Transverse colon (tissue), 4 donors: Measurements from ENCODE around the gene SURF6. TPM values are rescaled to one million over a fixed set of nuclear protein-coding genes. Genes with fewer than 3 reads are reported as not detected.

Experiments
- DNase-seq: peaks from one replicate; pipeline ENCODE4 v3.0.0-alpha.2; 2019
- H3K27ac ChIP-seq, 4 donors: fragments of 200-600 bp; sonication (generic); 2 replicates each; pipeline ENCODE4 v1.5.1; 2016 to 2018; ENCODE audit warnings: inconsistent platforms in 4 of 4
- H3K27me3 ChIP-seq: fragments of 200-600 bp; sonication (generic); 2 replicates; pipeline ENCODE4 v1.5.1; 2017; ENCODE audit warnings: inconsistent platforms
- H3K36me3 ChIP-seq, 4 donors: fragments of 200-600 bp; sonication (generic); 2 replicates each; pipeline ENCODE4 v1.5.1; 2017 to 2019; ENCODE audit warnings: inconsistent platforms in 4 of 4
- H3K4me1 ChIP-seq, 4 donors: fragments of 200-600 bp; sonication (generic); 2 replicates each; pipeline ENCODE4 v1.5.1; 2017 to 2020; ENCODE audit warnings: inconsistent platforms in 4 of 4
- H3K4me3 ChIP-seq, 4 donors: fragments of 200-600 bp; sonication (generic); 1 replicate in 1 of 4; 2 replicates in 3 of 4; pipeline versions ENCODE4 v1.5.1 to v1.6.1; 2017 to 2019; ENCODE audit warnings: inconsistent platforms in 4 of 4
- H3K9me3 ChIP-seq, 2 donors: fragments of 200-600 bp; sonication (generic); 2 replicates each; pipeline ENCODE4 v1.5.1; 2017 to 2019; ENCODE audit warnings: inconsistent platforms in 2 of 2
- EP300 ChIP-seq: sonication (generic); formaldehyde crosslinking; IDR thresholded peaks from one replicate; pipeline ENCODE4 v1.6.1; 2017; ENCODE audit warnings: antibody characterized with exemption, low read depth
- POLR2A ChIP-seq: fragments of 450-650 bp; IDR thresholded peaks from one replicate; pipeline ENCODE4 v1.6.1; 2016; ENCODE audit warnings: antibody characterized with exemption, mild to moderate bottlenecking, moderate library complexity
- POLR2AphosphoS5 ChIP-seq, 3 donors: sonication (generic); formaldehyde crosslinking; IDR thresholded peaks; one replicate each; pipeline ENCODE4 v1.6.1; 2016; ENCODE audit warnings: antibody characterized with exemption in 3 of 3
- WGBS, 2 donors: methylation state at CpG; one replicate each; pipeline ENCODE4 v1.1.5; 2018; ENCODE audit warnings: low coverage in 1 of 2; 5-methylcytosine and 5-hydroxymethylcytosine counted together
- in situ Hi-C, 4 donors: fragments of 200-750 bp; cut with MboI; loops; one replicate each; pipeline versions ENCODE4 v1.15.0 to v1.15.1; 2017; ENCODE audit warnings: low sequenced_read_pairs in 3 of 4, low pct_ligation_motif_present in 1 of 4, low pct_unique_long_range_greater_than_20kb in 1 of 4
- intact Hi-C: fragments of 100-400 bp; cut with DNase I; formaldehyde crosslinking; loops from one replicate; pipeline ENCODE4 v1.15.1; 2023; ENCODE audit warnings: low total_unique reads
- total RNA-seq, 4 donors: library from RNA; depleted of rRNA; stranded (reverse); fragments of >200 nt; gene quantifications; one replicate each; pipeline ENCODE4 v1.1.0, GENCODE V29; 2016
- TF ChIP-seq, protein P1 (sequence below), 5 experiments: fragments of 200-600 bp in 3 of 5; fragments of 450-650 bp in 2 of 5; sonication (generic) in 3 of 5; IDR thresholded peaks; 1 replicate in 2 of 5; 2 replicates in 3 of 5; pipeline ENCODE4 v1.5.1; 2016 to 2017; ENCODE audit warnings: antibody characterized with exemption in 5 of 5, inconsistent platforms in 3 of 5, mild to moderate bottlenecking in 2 of 5, moderate library complexity in 1 of 5

The SURF6 gene
- total RNA-seq, 4 donors from 2014 or later = 18.1 to 61.3 (median 22.5) TPM

GRCh38 chr9:133348718-133349573 lies 13.0 kb upstream of the SURF6 start:
- intact Hi-C loops (no loop called here), in situ Hi-C loops (loop anchor here in 1 of 4 donors (25.0 kb wide), 1 partner anchor 312 kb away; the partner anchor contains the start of gene GTF3C5)
- Histone ChIP-seq H3K27me3 (no peaks in the 10 kb centered on the region), H3K9me3 (no peaks in the 10 kb centered on the region), H3K27ac (peak overlapping the region; percentile 93 to 97 (median 94)), H3K4me3 (peak overlapping the region; percentile 90 to 99 (median 98)), H3K36me3 (peaks cover 0 to 35% (median 11%) of the 10 kb centered on the region in 4 donors), H3K4me1 (peaks cover 17 to 29% (median 25%) of the 10 kb centered on the region in 4 donors)
- DNase-seq = no peak
- TF ChIP-seq, protein P1, sequence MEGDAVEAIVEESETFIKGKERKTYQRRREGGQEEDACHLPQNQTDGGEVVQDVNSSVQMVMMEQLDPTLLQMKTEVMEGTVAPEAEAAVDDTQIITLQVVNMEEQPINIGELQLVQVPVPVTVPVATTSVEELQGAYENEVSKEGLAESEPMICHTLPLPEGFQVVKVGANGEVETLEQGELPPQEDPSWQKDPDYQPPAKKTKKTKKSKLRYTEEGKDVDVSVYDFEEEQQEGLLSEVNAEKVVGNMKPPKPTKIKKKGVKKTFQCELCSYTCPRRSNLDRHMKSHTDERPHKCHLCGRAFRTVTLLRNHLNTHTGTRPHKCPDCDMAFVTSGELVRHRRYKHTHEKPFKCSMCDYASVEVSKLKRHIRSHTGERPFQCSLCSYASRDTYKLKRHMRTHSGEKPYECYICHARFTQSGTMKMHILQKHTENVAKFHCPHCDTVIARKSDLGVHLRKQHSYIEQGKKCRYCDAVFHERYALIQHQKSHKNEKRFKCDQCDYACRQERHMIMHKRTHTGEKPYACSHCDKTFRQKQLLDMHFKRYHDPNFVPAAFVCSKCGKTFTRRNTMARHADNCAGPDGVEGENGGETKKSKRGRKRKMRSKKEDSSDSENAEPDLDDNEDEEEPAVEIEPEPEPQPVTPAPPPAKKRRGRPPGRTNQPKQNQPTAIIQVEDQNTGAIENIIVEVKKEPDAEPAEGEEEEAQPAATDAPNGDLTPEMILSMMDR (IDR thresholded peaks at IDR 0.05) = no peak
- WGBS, 2 donors = 17 to 28% methylated on average over 4 to 25 of the region's 25 CpGs

DNA sequence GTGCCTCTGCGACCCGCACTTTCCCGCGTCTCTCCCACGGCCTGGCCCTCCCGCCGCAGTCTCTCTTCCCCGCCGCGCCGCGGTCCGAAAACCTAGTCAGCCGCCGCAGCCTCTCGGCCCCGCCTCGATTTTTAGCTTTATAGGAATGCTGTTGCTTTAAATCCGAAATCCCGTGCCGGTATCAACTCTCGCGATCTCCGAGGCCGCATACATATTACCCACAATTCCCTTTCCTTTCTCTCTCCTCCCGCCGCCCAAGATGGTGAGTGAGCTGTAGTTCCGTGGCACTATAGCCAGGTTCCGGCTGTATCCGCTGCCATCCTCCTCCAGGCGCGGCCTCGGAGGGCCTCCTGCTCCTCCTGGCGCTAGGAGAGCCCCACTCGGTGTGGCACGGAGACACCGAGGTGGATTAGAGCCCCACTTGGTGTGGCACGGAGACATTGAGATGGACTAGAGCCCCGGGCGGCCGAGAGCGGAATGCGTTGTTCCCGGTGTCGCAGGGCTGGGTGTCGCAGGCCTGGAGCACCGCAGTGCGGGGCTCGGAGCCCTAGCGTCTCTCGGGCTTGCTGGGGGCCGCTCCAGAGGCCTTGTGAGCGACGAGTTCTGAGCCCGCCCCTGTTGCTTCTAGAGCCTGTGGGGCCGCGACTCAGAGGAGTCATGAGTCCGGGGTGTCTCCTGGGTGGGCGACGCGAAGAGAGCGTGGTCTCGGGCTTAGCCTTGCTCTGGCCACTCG lies 12.2 kb upstream of the SURF6 start, which contains the start of the genes MED22 and RPL7A:
TSS of gene MED22 (minus strand) at position 147 of the 733 bp plus-strand sequence. CDS start 1,469 bp downstream, outside the sequence.
TSS of gene RPL7A (plus strand) at position 234 of the 733 bp plus-strand sequence. CDS start at position 260, 26 bp downstream.
- Histone ChIP-seq H3K9me3 (no peaks in the 10 kb centered on the region), H3K27ac (peak within 1 kb of the TSS; percentile 93 to 97 (median 94)), H3K4me3 (peak within 1 kb of the TSS; percentile 90 to 99 (median 98)), H3K27me3 (no peaks in the 10 kb centered on the region), H3K36me3 (peaks cover 0 to 39% (median 11%) of the 10 kb centered on the region in 4 donors), H3K4me1 (peaks cover 17 to 29% (median 25%) of the 10 kb centered on the region in 4 donors)
- WGBS, 2 donors = 0% methylated on average over 6 to 42 of the region's 64 CpGs
- intact Hi-C loops (no loop called here), in situ Hi-C loops (loop anchor here in 1 of 4 donors (25.0 kb wide), 1 partner anchor 311 kb away; the partner anchor contains the start of gene GTF3C5)
- peak; percentile 95 for DNase-seq
- TF ChIP-seq EP300 (no peak), POLR2AphosphoS5 (IDR thresholded peaks at IDR 0.05) (peak; percentile 92 to 96 (median 95)), POLR2A (peak; percentile 95)
- TF ChIP-seq, protein P1 (IDR thresholded peaks at IDR 0.05) = peak in 1 of 5 experiments; percentile 47

- peak overlapping the region; percentile 90 to 99 (median 98) for H3K4me3 ChIP-seq
- H3K27ac ChIP-seq = peak overlapping the region; percentile 93 to 97 (median 94)
- in situ Hi-C loops = loop anchor here in 1 of 4 donors (25.0 kb wide), 1 partner anchor 310 kb away; the partner anchor contains the start of gene GTF3C5
- H3K9me3 ChIP-seq = no peaks in the 10 kb centered on the region
- peak; percentile 50 for DNase-seq
- H3K27me3 ChIP-seq = no peaks in the 10 kb centered on the region
- H3K4me1 ChIP-seq = peaks cover 17 to 29% (median 25%) of the 10 kb centered on the region in 4 donors
- H3K36me3 ChIP-seq = peaks cover 0 to 38% (median 13%) of the 10 kb centered on the region in 4 donors
- TF ChIP-seq POLR2A (no peak), POLR2AphosphoS5 (IDR thresholded peaks at IDR 0.05) (no peak), EP300 (no peak)
- TF ChIP-seq, protein P1 (IDR thresholded peaks at IDR 0.05) = no peak
- intact Hi-C loops = no loop called here
- 0 to 1% methylated on average over 4 to 38 of the region's 41 CpGs for WGBS, 2 donors
Observed at GRCh38 chr9:133347515-133347984, 11.6 kb upstream of the SURF6 start.
